OCI-LY7 (cell line): Measurements from ENCODE around the gene CEP170B. TPM values are rescaled to one million over a fixed set of nuclear protein-coding genes. Genes with fewer than 3 reads are reported as not detected.

Experiments used
- BruUV-seq: library from RNA; stranded (reverse); fragments of 400-500 nt; replicated peaks from 2 replicates; lab custom pipeline; 2021; lab: Mats Ljungman, UMichigan
- CTCF ChIA-PET: fragments of 300-600 bp; sonication (Branson Sonifier 250); formaldehyde crosslinking; loops from one replicate; lab custom pipeline; 2022; ENCODE audit warnings: antibody characterized with exemption; ENCODE audit not compliant: unreplicated experiment; lab: Charles Lee
- POLR2A ChIA-PET: fragments of 300-600 bp; sonication (Branson Sonifier 250); formaldehyde crosslinking; loops from one replicate; lab custom pipeline; 2022; ENCODE audit warnings: antibody characterized with exemption; lab: Charles Lee
- DNase-seq: peaks from one replicate; pipeline ENCODE4 v3.0.0-alpha.2; 2015; ENCODE audit warnings: low spot score
- H2AFZ ChIP-seq: fragments of 200-600 bp; sonication (generic), shearing (Covaris generic); 2 replicates; pipeline ENCODE4 v1.6.1; 2014; ENCODE audit warnings: mild to moderate bottlenecking, antibody characterized with exemption, low read length, moderate library complexity
- H3K27ac ChIP-seq: fragments of 200-600 bp; sonication (generic); 2 replicates; pipeline ENCODE4 v1.5.1; 2014; ENCODE audit warnings: mixed run types, low read depth, mild to moderate bottlenecking, moderate library complexity, low read length, inconsistent platforms; ENCODE audit not compliant: poor library complexity, severe bottlenecking
- H3K36me3 ChIP-seq: fragments of 200-600 bp; sonication (generic); 2 replicates; pipeline ENCODE4 v1.6.1; 2014; ENCODE audit warnings: mild to moderate bottlenecking, antibody characterized with exemption, low read length, moderate library complexity, mixed read lengths; ENCODE audit not compliant: insufficient read depth
- H3K4me1 ChIP-seq: fragments of 200-600 bp; sonication (generic); 2 replicates; pipeline ENCODE4 v1.5.1; 2014; ENCODE audit warnings: mild to moderate bottlenecking, low read length; ENCODE audit not compliant: insufficient read depth, poor library complexity, severe bottlenecking
- H3K4me2 ChIP-seq: fragments of 200-600 bp; sonication (generic); 2 replicates; pipeline ENCODE4 v1.6.1; 2014; ENCODE audit warnings: mild to moderate bottlenecking, low read length
- H3K4me3 ChIP-seq: fragments of 200-600 bp; sonication (generic); 2 replicates; pipeline ENCODE4 v1.5.1; 2014; ENCODE audit warnings: mild to moderate bottlenecking, low read depth, low read length; ENCODE audit not compliant: poor library complexity, severe bottlenecking
- H3K79me2 ChIP-seq: fragments of 200-600 bp; sonication (generic); 2 replicates; pipeline ENCODE4 v1.6.1; 2016; ENCODE audit warnings: low read depth, mild to moderate bottlenecking, low read length, moderate library complexity, mixed read lengths; ENCODE audit not compliant: insufficient read depth
- H3K9me2 ChIP-seq: fragments of 200-600 bp; sonication (generic); 2 replicates; pipeline ENCODE4 v1.6.1; 2016; ENCODE audit warnings: mild to moderate bottlenecking, low read length, mixed read lengths; ENCODE audit not compliant: insufficient read depth
- H3K9me3 ChIP-seq: fragments of 200-600 bp; sonication (generic); 2 replicates; pipeline ENCODE4 v1.6.1; 2014; ENCODE audit warnings: mild to moderate bottlenecking, mixed run types, low read length, mixed read lengths
- H4K20me1 ChIP-seq: fragments of 200-600 bp; sonication (generic); 2 replicates; pipeline ENCODE4 v1.6.1; 2014; ENCODE audit warnings: mild to moderate bottlenecking, antibody characterized with exemption, low read length, moderate library complexity, mixed read lengths; ENCODE audit not compliant: insufficient read depth
- CTCF ChIP-seq: fragments of 200-600 bp; sonication (generic); conservative IDR thresholded peaks from 2 replicates; pipeline ENCODE4 v1.5.1; 2014; ENCODE audit warnings: mild to moderate bottlenecking, antibody characterized with exemption, low read length, moderate library complexity, mixed read lengths
- EZH2phosphoT487 ChIP-seq: fragments of 200-600 bp; sonication (generic); IDR thresholded peaks from 2 replicates; pipeline ENCODE4 v1.6.1; 2018; ENCODE audit warnings: low read depth, borderline replicate concordance, mild to moderate bottlenecking, mixed run types, antibody characterized with exemption, low read length, moderate library complexity, mixed read lengths
- intact Hi-C: fragments of 100-400 bp; cut with micrococcal nuclease; formaldehyde crosslinking; loops from one replicate; pipeline ENCODE4 v1.10.0; 2022; ENCODE audit not compliant: unreplicated experiment
- total RNA-seq, 2 experiments: library from RNA; depleted of rRNA in 1 of 2; stranded (reverse); fragments of >200 nt in 1 of 2; shearing (Covaris generic) in 1 of 2; gene quantifications; 2 replicates each; pipeline ENCODE4 v1.2.3, GENCODE V29; 2014 to 2022

The CEP170B gene
- total RNA-seq, 2 experiments from 2014 or later, result 0.10 to 0.16 TPM

GRCh38 chr14:104892531-104893434 is 27.7 kb downstream of the CEP170B start:
- intact Hi-C loops, result no loop called here
- CTCF ChIA-PET, result no interaction called here
- POLR2A ChIA-PET, result interaction anchor here (0.6 kb wide), 1 partner anchor 149 kb away, joined by 4 read pairs; no protein-coding TSS in a partner anchor
- Histone ChIP-seq H3K9me3 (no peaks in the 10 kb centered on the region), H3K36me3 (no peaks in the 10 kb centered on the region), H3K4me2 (no peak overlapping the region), H3K79me2 (no peaks in the 10 kb centered on the region), H3K27ac (no peak overlapping the region), H4K20me1 (no peaks in the 10 kb centered on the region), H2AFZ (no peak overlapping the region), H3K9me2 (no peaks in the 10 kb centered on the region), H3K4me1 (no peaks in the 10 kb centered on the region), H3K4me3 (no peak overlapping the region)
- DNase-seq, result no peak
- BruUV-seq, result no TSS peak
- TF ChIP-seq CTCF (no peak), EZH2phosphoT487 (no peak)

- ChIA-PET CTCF (no interaction called here), POLR2A (no interaction called here)
- TF ChIP-seq CTCF (no peak), EZH2phosphoT487 (no peak)
- H3K27ac ChIP-seq, result no peak overlapping the region
- H3K4me3 ChIP-seq, result no peak overlapping the region
- no TSS peak for BruUV-seq
- H3K4me1 ChIP-seq, result no peaks in the 10 kb centered on the region
- no peak overlapping the region for H3K4me2 ChIP-seq
- H3K36me3 ChIP-seq, result no peaks in the 10 kb centered on the region
- no peaks in the 10 kb centered on the region for H4K20me1 ChIP-seq
- H2AFZ ChIP-seq, result no peak overlapping the region
- intact Hi-C loops, result no loop called here
- H3K9me2 ChIP-seq, result no peaks in the 10 kb centered on the region
- peak; percentile 47 for DNase-seq
- H3K79me2 ChIP-seq, result no peaks in the 10 kb centered on the region
- no peaks in the 10 kb centered on the region for H3K9me3 ChIP-seq
These were observed 28.6 kb downstream of the CEP170B start for GRCh38 chr14:104893435-104894207.
